Neural progenitor cell (in vitro differentiated cells): ENCODE data around the gene MAPKBP1. TPM values are rescaled to one million over a fixed set of nuclear protein-coding genes. Genes with fewer than 3 reads are reported as not detected.

ENCODE experiments used
- DNase-seq: peaks from one replicate; pipeline ENCODE4 v3.0.0-alpha.2; 2016; ENCODE audit warnings: low spot score
- H2AFZ ChIP-seq: fragments of 200-600 bp; sonication (generic); replicated peaks from 2 replicates; pipeline ENCODE4 v1.6.1; 2016; ENCODE audit warnings: antibody characterized with exemption
- H3F3A ChIP-seq: fragments of 200-600 bp; sonication (generic); 2 replicates; pipeline ENCODE4 v1.6.1; 2016; ENCODE audit warnings: antibody characterized with exemption, low read depth
- H3K27ac ChIP-seq: fragments of 200-600 bp; sonication (generic); 2 replicates; pipeline ENCODE4 v1.5.1; 2016; ENCODE audit warnings: mild to moderate bottlenecking
- H3K27me3 ChIP-seq: fragments of 200-600 bp; sonication (generic); 2 replicates; pipeline ENCODE4 v1.6.1; 2016; ENCODE audit warnings: mild to moderate bottlenecking, moderate library complexity
- H3K36me3 ChIP-seq: fragments of 200-600 bp; sonication (generic); 2 replicates; pipeline ENCODE4 v1.5.1; 2016
- H3K4me1 ChIP-seq: fragments of 200-600 bp; sonication (generic); 2 replicates; pipeline ENCODE4 v1.6.1; 2016; ENCODE audit warnings: mixed run types
- H3K4me2 ChIP-seq: fragments of 200-600 bp; sonication (generic); 2 replicates; pipeline ENCODE4 v1.6.1; 2016
- H3K4me3 ChIP-seq: fragments of 200-600 bp; sonication (generic); 2 replicates; pipeline ENCODE4 v1.5.1; 2016
- H3K79me2 ChIP-seq: fragments of 200-600 bp; sonication (generic); 2 replicates; pipeline ENCODE4 v1.6.1; 2016; ENCODE audit warnings: low read depth
- H3K9ac ChIP-seq: fragments of 200-600 bp; sonication (generic); 2 replicates; pipeline ENCODE4 v1.6.1; 2016
- H3K9me3 ChIP-seq: fragments of 200-600 bp; sonication (generic); 2 replicates; pipeline ENCODE4 v1.5.1; 2016; ENCODE audit warnings: low read depth
- H4K20me1 ChIP-seq: fragments of 200-600 bp; sonication (generic); 2 replicates; pipeline ENCODE4 v1.6.1; 2016; ENCODE audit warnings: low read depth
- H3K27ac Mint-ChIP-seq: 3 replicates; pipeline ENCODE4 v1.8.0; 2021; ENCODE audit warnings: mixed read lengths
- H3K27me3 Mint-ChIP-seq: 2 replicates; pipeline ENCODE4 v1.8.0; 2022; ENCODE audit warnings: low read depth, mild to moderate bottlenecking, inconsistent platforms, moderate library complexity, mixed read lengths; ENCODE audit not compliant: insufficient read depth
- H3K36me3 Mint-ChIP-seq: 3 replicates; pipeline ENCODE4 v1.8.0; 2021; ENCODE audit warnings: mixed read lengths
- H3K4me1 Mint-ChIP-seq: 3 replicates; pipeline ENCODE4 v1.8.0; 2021; ENCODE audit warnings: mixed read lengths
- H3K4me3 Mint-ChIP-seq: 3 replicates; pipeline ENCODE4 v1.8.0; 2021; ENCODE audit warnings: mild to moderate bottlenecking, moderate library complexity, mixed read lengths
- H3K9me3 Mint-ChIP-seq: 3 replicates; pipeline ENCODE4 v1.8.0; 2020; ENCODE audit warnings: mixed read lengths
- CTCF ChIP-seq: fragments of 200-600 bp; sonication (generic); IDR thresholded peaks from 2 replicates; pipeline ENCODE4 v1.5.1; 2017; ENCODE audit warnings: antibody characterized with exemption, mild to moderate bottlenecking
- EZH2 ChIP-seq: fragments of 200-600 bp; sonication (generic); IDR thresholded peaks from 2 replicates; pipeline ENCODE4 v1.6.1; 2017; ENCODE audit warnings: antibody characterized with exemption, mild to moderate bottlenecking, moderate library complexity
- EZH2phosphoT487 ChIP-seq: fragments of 200-600 bp; sonication (generic); IDR thresholded peaks from 2 replicates; pipeline ENCODE4 v1.6.1; 2017; ENCODE audit warnings: antibody characterized with exemption
- total RNA-seq: library from RNA; depleted of rRNA; stranded (reverse); fragments of >200 nt; gene quantifications from 2 replicates; pipeline ENCODE4 v1.2.3, GENCODE V29; 2015; ENCODE audit warnings: low replicate concordance

The MAPKBP1 gene
- total RNA-seq, 1 donor from 2014 or later: 10.1 TPM

GRCh38 chr15:41866263-41866703, 92.0 kb downstream of the MAPKBP1 start:
- no peaks in the 10 kb centered on the region for H3K27me3 ChIP-seq
- H3K9ac ChIP-seq: no peak overlapping the region
- peaks cover 17% of the 10 kb centered on the region for H3K27me3 Mint-ChIP-seq
- H3F3A ChIP-seq: no peaks in the 10 kb centered on the region
- peak; percentile 71 for DNase-seq
- H3K9me3 ChIP-seq: no peaks in the 10 kb centered on the region
- H3K27ac ChIP-seq: no peak overlapping the region
- H3K4me2 ChIP-seq: peak overlapping the region; percentile 27
- no peaks in the 10 kb centered on the region for H3K79me2 ChIP-seq
- no peaks in the 10 kb centered on the region for H3K36me3 ChIP-seq
- TF ChIP-seq EZH2: no peak
- no peak for TF ChIP-seq EZH2phosphoT487
- TF ChIP-seq CTCF: no peak
- no peak overlapping the region for H3K27ac Mint-ChIP-seq
- no peaks in the 10 kb centered on the region for H4K20me1 ChIP-seq
- peaks cover 51% of the 10 kb centered on the region for H3K4me1 Mint-ChIP-seq
- no peak overlapping the region for H3K4me3 ChIP-seq
- no peak overlapping the region for H3K4me3 Mint-ChIP-seq
- no peaks in the 10 kb centered on the region for H3K36me3 Mint-ChIP-seq
- H3K4me1 ChIP-seq: peaks cover 22% of the 10 kb centered on the region
- H2AFZ ChIP-seq: no peak overlapping the region
- no peaks in the 10 kb centered on the region for H3K9me3 Mint-ChIP-seq

GRCh38 chr15:41866872-41867579, 92.7 kb downstream of the MAPKBP1 start:
- Histone ChIP-seq H3K4me3 (no peak overlapping the region), H3K79me2 (no peaks in the 10 kb centered on the region), H3K27me3 (no peaks in the 10 kb centered on the region), H3K9me3 (no peaks in the 10 kb centered on the region), H3K36me3 (no peaks in the 10 kb centered on the region), H3K9ac (no peak overlapping the region), H3K4me1 (peaks cover 22% of the 10 kb centered on the region), H3K27ac (no peak overlapping the region), H4K20me1 (no peaks in the 10 kb centered on the region), H3K4me2 (peak overlapping the region; percentile 27), H3F3A (no peaks in the 10 kb centered on the region), H2AFZ (no peak overlapping the region)
- Mint-ChIP-seq H3K27ac (peak overlapping the region; percentile 95), H3K4me3 (peak overlapping the region; percentile 75), H3K4me1 (peaks cover 47% of the 10 kb centered on the region), H3K36me3 (no peaks in the 10 kb centered on the region), H3K27me3 (peaks cover 17% of the 10 kb centered on the region), H3K9me3 (no peaks in the 10 kb centered on the region)
- no peak for DNase-seq
- no peak for TF ChIP-seq EZH2
- TF ChIP-seq CTCF: no peak
- no peak for TF ChIP-seq EZH2phosphoT487

GRCh38 chr15:41868321-41868720, 94.0 kb downstream of the MAPKBP1 start:
- H3K9me3 ChIP-seq: no peaks in the 10 kb centered on the region
- H3K4me3 ChIP-seq: no peak overlapping the region
- H3F3A ChIP-seq: no peaks in the 10 kb centered on the region
- no peaks in the 10 kb centered on the region for H3K9me3 Mint-ChIP-seq
- peaks cover 21% of the 10 kb centered on the region for H3K27me3 Mint-ChIP-seq
- no peak overlapping the region for H3K9ac ChIP-seq
- DNase-seq: no peak
- no peaks in the 10 kb centered on the region for H3K27me3 ChIP-seq
- TF ChIP-seq EZH2: no peak
- TF ChIP-seq EZH2phosphoT487: no peak
- no peak for TF ChIP-seq CTCF
- H3K79me2 ChIP-seq: no peaks in the 10 kb centered on the region
- no peak overlapping the region for H2AFZ ChIP-seq
- no peak overlapping the region for H3K27ac Mint-ChIP-seq
- no peak overlapping the region for H3K27ac ChIP-seq
- no peaks in the 10 kb centered on the region for H4K20me1 ChIP-seq
- no peaks in the 10 kb centered on the region for H3K36me3 ChIP-seq
- peaks cover 39% of the 10 kb centered on the region for H3K4me1 Mint-ChIP-seq
- H3K4me3 Mint-ChIP-seq: no peak overlapping the region
- no peaks in the 10 kb centered on the region for H3K36me3 Mint-ChIP-seq
- H3K4me1 ChIP-seq: peaks cover 13% of the 10 kb centered on the region
- no peak overlapping the region for H3K4me2 ChIP-seq
